Neutrophil (primary cell): Measurements from ENCODE around the gene GALNT16.

Experiments used
- H3K27ac ChIP-seq: fragments of 200-600 bp; sonication (generic); 2 replicates; pipeline ENCODE4 v1.5.1; 2016; ENCODE audit warnings: mild to moderate bottlenecking, moderate library complexity
- H3K27me3 ChIP-seq: fragments of 200-600 bp; sonication (generic); 2 replicates; pipeline ENCODE4 v1.6.0; 2016; ENCODE audit warnings: mild to moderate bottlenecking
- H3K36me3 ChIP-seq: fragments of 200-600 bp; sonication (generic); 2 replicates; pipeline ENCODE4 v1.5.1; 2017
- H3K4me1 ChIP-seq, 2 experiments: fragments of 200-600 bp in 1 of 2; sonication (generic) in 1 of 2; 1 replicate in 1 of 2; 2 replicates in 1 of 2; pipeline versions ENCODE4 v1.5.1 to v1.6.1; 2013 to 2016; ENCODE audit warnings: low read depth in 1 of 2, low read length in 1 of 2, mild to moderate bottlenecking in 1 of 2, moderate library complexity in 1 of 2; ENCODE audit not compliant: control insufficient read depth in 1 of 2, insufficient read depth in 1 of 2
- H3K4me3 ChIP-seq, 2 experiments: fragments of 200-600 bp in 1 of 2; sonication (generic) in 1 of 2; 1 replicate in 1 of 2; 2 replicates in 1 of 2; pipeline ENCODE4 v1.5.1; 2013 to 2016; ENCODE audit warnings: low read depth in 1 of 2, low read length in 1 of 2, mild to moderate bottlenecking in 1 of 2, moderate library complexity in 1 of 2
- H3K9me3 ChIP-seq: fragments of 200-600 bp; sonication (generic); 2 replicates; pipeline ENCODE4 v1.5.1; 2016
- CTCF ChIP-seq: fragments of 200-600 bp; sonication (generic); IDR thresholded peaks from 2 replicates; pipeline ENCODE4 v1.5.1; 2016; ENCODE audit warnings: antibody characterized with exemption

Gene GALNT16

GRCh38 chr14:69325086-69325485, 65.1 kb downstream of the GALNT16 start:
- Histone ChIP-seq H3K4me1 (no peaks in the 10 kb centered on the region), H3K27ac (no peak overlapping the region), H3K4me3 (no peak overlapping the region), H3K9me3 (no peaks in the 10 kb centered on the region), H3K36me3 (no peaks in the 10 kb centered on the region), H3K27me3 (no peaks in the 10 kb centered on the region)
- no peak for TF ChIP-seq CTCF

- Histone ChIP-seq H3K9me3 (no peaks in the 10 kb centered on the region), H3K4me3 (no peak overlapping the region), H3K27me3 (no peaks in the 10 kb centered on the region)
Observed at GRCh38 chr14:69325646-69326265, 65.8 kb downstream of the GALNT16 start.

GRCh38 chr14:69326611-69327010, 66.7 kb downstream of the GALNT16 start:
- Histone ChIP-seq H3K27me3 (peaks cover 7% of the 10 kb centered on the region), H3K36me3 (no peaks in the 10 kb centered on the region), H3K27ac (no peak overlapping the region), H3K4me3 (no peak overlapping the region), H3K4me1 (no peaks in the 10 kb centered on the region), H3K9me3 (no peaks in the 10 kb centered on the region)
- no peak for TF ChIP-seq CTCF

More at GRCh38 chr14:69325646-69326265, 65.8 kb downstream of the GALNT16 start:
- TF ChIP-seq CTCF = no peak
- no peaks in the 10 kb centered on the region for H3K36me3 ChIP-seq
- no peak overlapping the region for H3K27ac ChIP-seq
- no peaks in the 10 kb centered on the region for H3K4me1 ChIP-seq

GRCh38 chr14:69327507-69327906, 67.5 kb downstream of the GALNT16 start:
- H3K36me3 ChIP-seq = no peaks in the 10 kb centered on the region

GRCh38 chr14:69328317-69328716, 68.4 kb downstream of the GALNT16 start:
- no peak for TF ChIP-seq CTCF
- Histone ChIP-seq H3K4me1 (no peaks in the 10 kb centered on the region), H3K36me3 (no peaks in the 10 kb centered on the region), H3K27me3 (peaks cover 10% of the 10 kb centered on the region), H3K27ac (no peak overlapping the region), H3K4me3 (no peak overlapping the region), H3K9me3 (no peaks in the 10 kb centered on the region)

More at GRCh38 chr14:69327507-69327906, 67.5 kb downstream of the GALNT16 start:
- TF ChIP-seq CTCF = no peak
- peaks cover 10% of the 10 kb centered on the region for H3K27me3 ChIP-seq
- H3K4me1 ChIP-seq = no peaks in the 10 kb centered on the region
- H3K4me3 ChIP-seq = no peak overlapping the region
- no peak overlapping the region for H3K27ac ChIP-seq
- H3K9me3 ChIP-seq = no peaks in the 10 kb centered on the region
